ENCODE measurements around the gene KRT15.
"Not testable (repeated sequence)": the region's sequence is repeated elsewhere in the genome, so short reads cannot be mapped to it uniquely, and the experiment has no call there.

KRT15 gene

DNA sequence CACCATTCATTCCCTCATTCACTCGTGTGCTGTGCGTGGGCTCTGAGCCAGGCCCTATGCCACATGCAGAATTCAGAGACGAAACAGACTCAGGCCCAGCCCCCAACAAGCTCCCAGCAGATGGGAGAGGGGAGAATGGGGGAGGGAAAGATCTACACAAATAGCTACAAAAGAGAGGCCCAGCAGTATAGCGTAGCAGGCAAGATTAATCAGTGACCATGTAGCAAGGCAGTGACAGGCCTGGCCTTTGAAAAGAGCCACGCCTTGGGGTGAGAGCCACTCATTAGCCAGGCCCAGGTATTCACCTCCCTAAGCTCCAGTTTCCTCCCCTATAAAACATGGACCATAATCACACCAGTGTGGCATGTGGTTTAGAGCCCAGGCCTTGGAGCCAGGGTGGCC, 25.8 kb upstream of the KRT15 start:
- DNase-seq (ENCODE audit: low spot score), result no peak

DNA sequence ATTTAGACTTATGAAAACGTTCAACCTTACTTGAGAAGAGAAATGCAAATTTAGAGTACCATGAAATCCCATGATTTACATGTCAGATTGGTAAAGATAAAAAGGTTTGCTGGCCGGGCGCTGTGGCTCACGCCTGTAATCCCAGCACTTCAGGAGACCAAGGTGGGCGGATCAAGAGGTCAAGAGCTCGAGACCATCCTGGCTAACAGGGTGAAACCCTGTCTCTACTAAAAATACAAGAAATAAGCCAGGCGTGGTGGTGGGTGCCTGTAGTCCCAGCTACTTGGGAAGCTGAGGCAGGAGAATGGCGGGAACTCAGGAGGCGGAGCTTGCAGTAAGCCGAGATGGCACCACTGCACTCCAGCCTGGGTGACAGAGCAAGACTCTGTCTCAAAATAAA, 24.1 kb upstream of the KRT15 start:
- not testable (repeated sequence) for DNase-seq (ENCODE audit: low spot score)

DNA sequence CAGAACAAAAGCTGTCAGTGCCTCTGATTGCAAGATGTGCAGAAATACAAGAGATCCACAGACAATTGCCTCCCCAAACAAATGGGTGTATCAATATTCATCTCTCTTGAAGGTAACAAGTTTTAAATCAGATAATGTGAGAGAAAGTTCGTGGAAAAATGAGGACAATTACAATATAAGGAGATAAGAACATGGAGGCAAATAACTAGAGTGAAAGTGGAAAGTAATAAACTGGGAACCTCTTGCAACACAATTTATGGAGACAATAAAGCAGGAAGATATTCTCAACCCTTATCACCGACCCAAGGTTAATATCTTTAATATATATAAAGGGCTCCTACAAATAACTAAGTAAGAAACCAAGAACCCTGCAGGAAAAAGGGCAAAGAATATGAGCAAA, 23.7 kb upstream of the KRT15 start:
- no peak for DNase-seq (ENCODE audit: low spot score)

DNA sequence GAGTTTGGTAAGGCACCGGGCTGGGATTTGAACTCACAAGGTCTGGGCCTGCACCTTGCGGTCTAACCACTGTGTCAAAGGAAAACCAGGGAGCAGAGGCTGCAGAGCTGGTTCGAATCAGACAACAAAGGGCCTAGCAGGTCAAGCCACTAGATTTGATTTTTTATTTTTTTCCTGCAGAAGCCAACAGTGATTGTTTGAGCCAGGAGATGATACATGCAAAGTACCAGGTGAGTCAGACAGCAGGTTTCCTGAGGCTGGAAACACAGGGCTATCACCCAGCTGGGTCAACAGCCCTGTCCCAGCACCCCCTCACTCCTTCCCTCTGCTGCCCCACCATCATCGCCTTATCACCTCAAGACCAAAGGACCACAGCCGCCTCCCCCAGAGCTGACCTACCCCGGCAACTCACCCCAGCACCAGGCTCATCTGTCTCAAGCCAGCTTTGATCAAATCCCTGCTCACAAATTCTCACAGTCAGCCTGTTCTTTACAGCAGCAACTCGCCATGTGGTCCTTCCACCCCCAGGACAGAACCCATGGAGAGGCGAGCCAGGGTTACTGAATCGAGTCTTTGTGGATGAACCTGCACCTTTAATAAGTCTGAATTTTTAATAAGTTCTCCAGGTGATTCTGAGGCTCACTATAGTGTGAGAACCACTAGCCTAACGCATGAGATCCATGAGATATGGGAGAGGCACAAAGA, 22.4 kb upstream of the KRT15 start:
- peak; percentile 50 for DNase-seq (ENCODE audit: low spot score)

DNA sequence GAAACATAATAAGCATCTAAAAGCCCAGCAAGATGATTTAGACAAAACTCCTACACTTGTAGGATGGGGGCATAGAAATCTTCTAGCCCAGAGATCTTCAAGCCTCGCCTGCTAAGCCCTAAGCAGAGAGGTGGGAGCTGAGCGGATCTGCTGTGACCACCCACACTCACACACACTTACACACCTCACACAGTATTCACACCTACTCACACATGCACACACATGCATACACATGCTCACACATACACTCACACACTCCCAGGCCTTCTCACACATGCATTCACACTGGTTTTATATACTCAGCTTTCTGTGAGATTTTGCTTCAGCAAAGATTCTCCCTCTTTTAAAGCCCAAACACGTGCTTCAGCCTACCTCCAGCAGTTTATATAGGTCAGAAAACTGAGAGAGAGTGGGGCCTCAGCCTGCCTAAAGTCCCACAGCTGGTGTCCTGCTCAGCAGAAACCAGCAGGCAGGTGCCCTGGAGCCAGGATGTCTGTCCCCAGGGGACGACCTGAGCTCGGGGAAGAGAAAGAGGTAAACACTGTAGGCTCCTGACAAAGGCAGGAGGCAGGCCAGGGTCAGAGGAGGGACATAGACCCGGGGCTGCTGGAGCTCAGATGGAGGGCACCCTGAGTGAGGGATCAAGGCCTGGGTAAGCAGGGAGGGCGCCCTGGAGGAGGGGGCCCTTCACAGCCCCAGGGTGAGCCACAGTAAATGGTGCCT, 21.4 kb upstream of the KRT15 start:
- DNase-seq (ENCODE audit: low spot score), result no peak

DNA sequence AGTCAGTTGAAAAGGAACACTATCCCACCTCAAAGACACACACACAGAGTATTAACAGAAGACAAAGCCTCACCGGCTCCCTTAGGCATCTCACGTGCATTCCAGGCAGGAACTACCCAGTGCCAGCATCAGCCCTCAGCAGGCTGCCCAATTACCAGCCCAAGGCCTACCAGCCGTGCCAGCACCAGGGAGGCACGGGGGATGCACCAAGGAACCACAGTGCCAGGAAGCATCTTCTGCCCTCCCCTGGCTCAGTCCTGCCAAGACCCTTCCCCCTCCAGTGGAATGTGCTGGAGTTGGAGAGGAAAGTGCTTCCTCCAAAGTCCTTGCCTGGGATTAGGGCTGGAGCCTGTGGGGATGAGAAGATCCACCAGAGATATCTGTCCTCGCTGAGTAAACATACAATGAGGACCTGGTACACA, 20.4 kb upstream of the KRT15 start:
- DNase-seq (ENCODE audit: low spot score), result no peak

DNA sequence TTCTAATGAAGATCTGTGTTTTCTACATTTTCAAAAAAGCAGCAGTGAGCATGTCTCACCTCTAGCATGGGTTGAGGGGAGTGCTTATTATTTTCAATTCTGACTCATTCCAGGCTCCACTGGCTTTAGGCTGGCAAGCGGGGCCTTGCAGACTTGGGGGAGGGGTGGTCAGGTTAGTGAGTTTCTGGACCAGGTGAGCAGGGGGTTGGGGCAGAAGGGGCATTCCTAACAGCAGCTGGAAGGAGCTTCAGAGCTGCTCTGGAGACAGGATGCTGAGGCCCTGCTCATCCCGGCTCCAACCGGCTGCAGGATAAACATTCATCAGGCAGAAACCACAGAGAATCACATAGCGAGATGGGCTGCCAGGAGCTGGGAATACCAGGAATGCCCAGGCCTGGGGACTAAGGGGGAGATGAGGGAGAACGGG, 19.9 kb upstream of the KRT15 start:
- no peak for DNase-seq (ENCODE audit: low spot score)

DNA sequence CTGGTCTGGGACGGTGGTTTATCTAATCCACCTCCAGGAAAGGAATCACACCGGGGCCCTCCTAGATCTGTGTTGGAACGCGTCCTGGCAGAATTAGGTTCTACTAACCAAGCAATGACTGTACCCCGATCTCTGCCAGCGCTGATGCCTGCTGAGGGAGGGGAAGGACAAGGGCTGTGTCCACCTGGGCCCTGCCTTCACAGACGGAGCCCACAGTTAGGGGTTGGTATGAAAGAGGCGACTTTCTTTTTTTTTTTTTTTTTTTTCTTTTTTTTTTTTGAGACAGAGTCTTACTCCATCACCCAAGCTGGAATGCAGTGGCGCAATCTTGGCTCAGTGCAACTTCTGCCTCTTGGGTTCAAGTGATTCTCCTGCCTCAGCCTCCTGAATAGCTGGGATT, 19.3 kb upstream of the KRT15 start:
- DNase-seq (ENCODE audit: low spot score), result no peak

DNA sequence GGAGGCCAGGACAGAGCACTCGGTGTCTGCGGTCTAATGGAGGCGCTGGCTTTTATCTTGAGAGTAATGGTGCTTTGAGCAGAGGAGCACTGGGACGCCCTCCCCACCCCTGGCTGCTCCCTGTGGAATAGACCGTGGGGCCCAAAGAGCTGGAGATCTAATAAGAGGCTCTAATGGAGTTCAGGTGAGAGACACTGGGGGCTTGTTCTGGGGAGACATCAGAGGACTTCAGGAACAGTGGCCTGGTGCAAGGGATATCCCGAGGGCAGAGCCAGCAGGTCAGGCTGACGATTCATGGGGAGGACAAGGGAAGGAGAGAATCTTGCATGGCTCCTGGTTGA, 18.9 kb upstream of the KRT15 start:
- no peak for DNase-seq (ENCODE audit: low spot score)

DNA sequence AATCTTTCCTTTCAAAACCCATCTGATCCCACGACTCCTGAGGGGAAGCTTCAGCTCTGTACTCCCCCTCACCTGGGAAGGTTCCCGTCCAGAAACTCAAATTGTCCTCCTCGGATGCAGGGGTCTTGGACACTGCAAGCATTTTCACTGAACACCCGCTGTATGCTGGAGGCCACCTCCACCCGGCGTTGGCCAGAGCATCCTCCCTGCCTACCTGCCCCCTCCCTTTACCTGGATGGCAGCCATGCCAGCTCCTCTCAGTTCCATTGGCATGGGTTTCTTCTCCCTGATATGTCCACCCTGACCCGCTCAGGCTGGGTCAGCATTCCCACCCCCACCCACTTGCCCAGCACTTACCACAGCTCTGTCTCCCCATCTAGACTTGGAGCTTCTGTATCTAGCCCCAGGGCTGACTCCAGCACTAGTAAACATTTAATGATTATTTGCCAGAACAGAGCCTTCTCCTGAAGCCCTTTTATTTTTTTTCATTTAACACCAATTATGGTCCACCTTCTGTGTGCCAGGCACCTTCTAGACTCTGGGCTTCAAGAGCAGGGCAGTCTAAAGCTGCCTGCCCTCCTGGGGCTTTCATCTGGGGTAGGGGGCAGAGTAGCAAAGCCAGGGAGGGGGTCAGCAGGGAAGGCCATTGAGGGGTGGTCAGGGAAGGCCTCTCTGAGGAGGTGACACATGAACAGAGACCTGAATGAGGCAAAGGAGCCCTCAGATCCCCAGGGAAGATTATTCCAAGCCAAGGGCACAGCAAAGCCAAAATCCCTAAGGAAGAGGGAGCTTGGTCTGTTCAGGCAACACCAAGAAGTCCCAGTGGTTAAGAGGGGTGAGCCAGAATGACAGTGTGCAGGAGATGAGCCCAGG, 18.3 kb upstream of the KRT15 start:
- DNase-seq (ENCODE audit: low spot score), result no peak

DNA sequence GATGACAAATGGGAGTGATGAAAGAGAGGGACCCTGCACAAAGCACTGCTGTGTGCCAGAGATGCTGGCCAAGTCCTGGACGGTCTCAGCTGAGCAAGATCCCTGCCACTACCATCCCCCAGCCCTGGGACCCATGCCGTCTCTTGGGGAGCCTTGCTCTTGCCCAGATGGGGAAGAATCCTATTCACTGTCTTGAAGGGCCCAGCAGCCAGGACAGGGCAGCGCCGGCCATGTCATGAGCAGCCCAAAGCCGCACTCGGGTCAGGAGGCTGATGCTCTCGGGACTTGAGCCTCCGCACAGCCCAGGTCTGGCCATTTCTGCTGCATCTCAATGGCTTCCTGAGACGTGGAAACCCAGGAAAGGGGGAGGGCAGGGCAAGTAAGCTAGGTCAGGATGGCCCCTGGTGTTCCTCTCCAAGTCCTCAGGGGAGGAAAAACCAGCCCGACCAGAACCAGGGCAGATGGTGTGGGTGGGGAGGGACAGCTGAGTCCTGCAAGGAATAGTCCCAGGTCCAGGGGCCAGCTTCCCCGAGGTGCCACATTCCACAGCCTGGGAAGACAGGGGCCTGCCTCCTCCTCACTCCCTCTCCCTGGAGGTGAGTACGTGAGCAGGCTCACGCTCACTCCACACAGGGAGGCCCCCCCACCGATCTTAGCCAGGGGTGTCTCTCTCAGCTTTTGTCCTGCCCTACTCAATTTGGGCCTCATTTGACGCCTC, 17.2 kb upstream of the KRT15 start:
- no peak for DNase-seq (ENCODE audit: low spot score)

DNA sequence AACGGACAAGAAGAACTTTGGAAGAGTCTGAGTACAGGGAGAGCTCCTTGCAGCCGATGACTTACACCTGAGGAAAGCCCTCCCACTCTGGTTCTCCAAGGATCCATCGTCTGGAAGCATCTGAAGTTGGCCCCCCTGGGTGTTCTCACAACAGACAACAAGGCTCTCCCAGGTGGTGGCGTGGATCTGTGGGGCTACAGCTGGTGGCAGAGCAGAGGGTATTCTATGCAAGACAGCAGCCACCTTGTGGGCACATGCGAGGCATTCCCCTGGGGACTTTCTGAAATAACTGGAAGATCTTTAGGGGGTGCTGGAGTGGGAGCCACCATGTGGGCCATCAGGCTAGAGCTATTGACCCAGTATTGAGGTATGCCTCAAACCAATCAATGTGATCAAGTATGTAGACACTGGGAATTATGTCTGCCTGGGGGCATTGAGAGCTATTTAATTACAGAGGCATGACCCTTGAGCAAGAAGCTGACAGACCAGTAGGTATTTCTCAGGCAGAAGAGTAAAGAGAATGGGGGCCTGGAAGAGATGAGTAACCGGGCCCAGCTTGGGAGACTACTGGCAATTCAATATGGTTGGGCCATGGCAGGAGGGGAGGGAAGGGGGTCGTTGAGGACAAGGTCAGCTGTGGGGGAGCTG, 16.3 kb upstream of the KRT15 start:
- DNase-seq (ENCODE audit: low spot score), result no peak

DNA sequence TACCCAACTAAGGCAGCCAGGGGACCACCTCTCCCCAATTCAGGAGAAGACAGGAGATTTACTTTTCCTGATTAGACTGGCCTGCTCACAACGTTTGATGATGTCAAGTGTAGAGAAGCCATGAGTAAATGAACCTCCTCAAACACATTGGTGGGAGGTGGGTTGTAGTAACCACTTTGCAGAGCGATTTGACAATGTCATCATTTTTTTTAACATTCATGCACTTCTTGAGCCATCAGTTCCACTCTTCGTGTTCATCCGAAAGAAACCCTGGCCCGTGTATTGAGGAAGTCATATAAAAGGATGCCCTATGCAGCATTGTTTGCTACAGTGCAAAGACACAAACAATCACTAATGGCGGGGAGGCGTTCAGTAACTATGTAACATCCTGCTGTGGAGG, 14.9 kb upstream of the KRT15 start:
- no peak for DNase-seq (ENCODE audit: low spot score)

DNA sequence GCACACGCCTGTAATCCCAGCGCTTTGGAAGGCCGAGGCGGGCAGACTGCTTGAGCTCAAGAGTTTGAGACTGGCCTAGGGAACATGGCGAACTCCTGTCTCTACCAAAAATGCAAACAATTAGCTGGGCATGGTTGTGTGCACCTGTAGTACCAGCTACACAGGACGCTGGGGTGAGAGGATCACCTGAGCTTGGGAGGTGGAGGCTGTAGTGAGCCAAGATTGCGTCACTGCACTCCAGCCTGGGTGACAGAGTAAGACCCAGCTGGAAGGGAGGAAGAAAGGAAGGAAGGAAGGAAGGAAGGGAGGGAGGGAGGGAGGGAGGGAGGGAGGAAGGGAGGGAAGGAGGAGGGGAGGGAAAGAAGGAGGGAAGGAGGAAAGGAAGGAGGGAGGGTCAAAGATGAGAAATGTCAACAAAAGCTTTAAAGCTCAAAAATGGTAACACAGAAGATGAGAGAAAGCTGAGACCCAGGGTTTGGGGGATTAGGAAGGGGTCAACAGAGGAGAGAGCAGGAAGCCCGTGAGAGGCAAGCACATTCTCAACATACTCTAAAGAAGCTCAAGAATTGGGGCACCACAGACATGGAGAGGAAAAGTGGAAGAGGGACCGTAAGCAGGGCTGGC, 14.4 kb upstream of the KRT15 start:
- DNase-seq (ENCODE audit: low spot score), result no peak

DNA sequence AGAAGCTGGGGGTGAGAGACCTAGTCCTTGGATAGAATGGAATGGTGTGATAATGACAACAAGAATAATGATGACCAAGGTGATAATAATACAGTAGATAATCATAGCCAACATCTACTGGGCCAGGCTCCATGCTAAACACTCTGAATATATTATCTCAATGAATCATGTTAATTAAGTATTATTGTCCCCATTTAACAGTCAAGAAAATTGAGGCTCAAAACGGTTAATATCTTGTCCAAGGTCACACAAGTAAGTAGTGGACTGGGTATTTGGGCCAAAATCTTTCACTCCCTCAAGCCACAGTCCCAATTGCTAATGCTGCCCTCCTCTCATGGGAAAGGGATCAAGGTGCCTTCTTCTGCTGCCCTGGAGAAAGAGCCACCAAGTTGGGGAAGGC, 13.3 kb upstream of the KRT15 start:
- no peak for DNase-seq (ENCODE audit: low spot score)

DNA sequence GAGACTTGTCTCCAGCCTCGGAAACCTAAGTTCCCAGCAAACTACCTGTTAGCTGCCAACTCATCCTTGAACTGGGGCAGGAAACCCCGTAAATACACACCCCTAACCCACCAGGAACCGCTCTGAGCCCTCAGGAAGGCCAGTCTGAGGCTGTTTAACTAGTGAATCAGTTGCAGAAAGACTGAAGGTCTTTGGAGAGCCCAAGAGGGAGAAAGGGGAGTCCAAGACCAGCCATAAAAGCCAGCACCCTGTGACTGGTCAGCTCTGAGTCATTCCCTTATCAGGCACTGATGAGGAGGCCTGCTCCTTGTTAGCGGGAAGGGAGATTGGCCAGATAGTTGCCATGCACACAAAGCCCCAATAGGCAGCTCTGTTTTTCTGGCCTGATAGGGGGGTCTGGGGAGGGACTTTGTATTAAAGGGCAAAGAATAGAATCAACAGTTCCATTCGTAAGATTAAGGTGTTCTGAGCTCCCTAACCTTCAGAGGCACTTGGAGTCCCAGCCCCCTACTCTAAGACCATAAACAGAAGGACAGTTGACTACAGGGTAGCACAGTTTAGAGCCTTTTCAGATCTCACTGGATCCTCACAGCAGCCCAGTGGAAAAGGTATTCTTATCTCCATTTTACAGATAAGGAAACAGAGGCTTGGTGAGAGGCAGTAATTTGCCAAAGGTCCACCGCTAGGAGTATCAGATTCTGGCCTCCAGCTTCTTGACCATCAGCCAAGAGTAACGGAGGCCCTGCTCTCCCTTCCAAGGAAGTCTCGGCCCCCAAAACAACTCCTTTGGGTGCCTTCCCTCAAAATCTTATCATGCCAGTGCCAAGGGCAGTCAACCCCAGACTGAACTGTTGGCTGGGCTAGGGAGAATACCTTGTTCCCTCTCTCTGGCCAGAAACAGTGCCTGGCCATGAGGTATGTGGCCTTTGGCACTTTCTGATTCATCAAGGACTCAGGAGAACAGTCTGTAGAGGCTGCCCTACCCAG, 11.7 kb upstream of the KRT15 start:
- peak; percentile 65 for DNase-seq (ENCODE audit: low spot score)

DNA sequence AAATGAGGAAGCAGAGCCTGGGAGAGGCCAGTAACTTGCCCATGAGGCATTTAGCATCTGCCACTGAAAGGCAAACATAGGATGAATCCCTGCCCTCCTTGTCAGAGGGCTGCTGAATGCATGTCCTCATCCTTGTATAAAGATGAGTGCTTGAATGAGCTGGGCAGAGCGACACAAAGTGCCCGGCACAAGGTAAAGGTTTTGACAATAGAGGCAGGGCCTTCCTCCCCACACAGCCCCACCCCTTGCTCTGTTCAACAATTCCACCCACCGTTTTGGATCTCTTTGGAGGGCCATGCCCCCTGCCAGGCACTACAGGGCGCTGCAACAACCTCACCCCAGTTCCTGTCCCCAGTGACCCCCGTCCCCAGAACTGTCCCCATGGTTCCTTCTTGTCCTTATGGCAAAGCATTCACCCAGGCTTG, 10.8 kb upstream of the KRT15 start:
- no peak for DNase-seq (ENCODE audit: low spot score)

DNA sequence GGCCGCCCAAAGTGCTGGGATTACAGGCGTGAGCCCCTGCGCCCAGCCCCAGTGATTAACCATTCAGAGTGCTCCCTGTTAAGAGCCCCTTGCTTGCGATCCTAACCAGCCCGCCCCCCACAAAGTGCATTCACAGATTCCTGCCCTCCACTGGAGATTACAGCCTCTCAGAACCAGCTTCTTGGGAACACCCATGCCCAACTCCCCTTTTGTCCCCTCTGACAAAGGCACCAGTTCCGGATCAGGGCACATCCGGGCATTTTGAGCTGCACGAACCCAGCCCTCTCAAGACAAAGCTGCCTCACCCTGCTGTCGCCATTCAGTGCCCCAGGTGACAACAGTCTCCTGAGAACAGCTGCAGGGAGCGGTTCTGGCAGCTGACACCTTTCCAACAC, 10.3 kb upstream of the KRT15 start:
- no peak for DNase-seq (ENCODE audit: low spot score)

DNA sequence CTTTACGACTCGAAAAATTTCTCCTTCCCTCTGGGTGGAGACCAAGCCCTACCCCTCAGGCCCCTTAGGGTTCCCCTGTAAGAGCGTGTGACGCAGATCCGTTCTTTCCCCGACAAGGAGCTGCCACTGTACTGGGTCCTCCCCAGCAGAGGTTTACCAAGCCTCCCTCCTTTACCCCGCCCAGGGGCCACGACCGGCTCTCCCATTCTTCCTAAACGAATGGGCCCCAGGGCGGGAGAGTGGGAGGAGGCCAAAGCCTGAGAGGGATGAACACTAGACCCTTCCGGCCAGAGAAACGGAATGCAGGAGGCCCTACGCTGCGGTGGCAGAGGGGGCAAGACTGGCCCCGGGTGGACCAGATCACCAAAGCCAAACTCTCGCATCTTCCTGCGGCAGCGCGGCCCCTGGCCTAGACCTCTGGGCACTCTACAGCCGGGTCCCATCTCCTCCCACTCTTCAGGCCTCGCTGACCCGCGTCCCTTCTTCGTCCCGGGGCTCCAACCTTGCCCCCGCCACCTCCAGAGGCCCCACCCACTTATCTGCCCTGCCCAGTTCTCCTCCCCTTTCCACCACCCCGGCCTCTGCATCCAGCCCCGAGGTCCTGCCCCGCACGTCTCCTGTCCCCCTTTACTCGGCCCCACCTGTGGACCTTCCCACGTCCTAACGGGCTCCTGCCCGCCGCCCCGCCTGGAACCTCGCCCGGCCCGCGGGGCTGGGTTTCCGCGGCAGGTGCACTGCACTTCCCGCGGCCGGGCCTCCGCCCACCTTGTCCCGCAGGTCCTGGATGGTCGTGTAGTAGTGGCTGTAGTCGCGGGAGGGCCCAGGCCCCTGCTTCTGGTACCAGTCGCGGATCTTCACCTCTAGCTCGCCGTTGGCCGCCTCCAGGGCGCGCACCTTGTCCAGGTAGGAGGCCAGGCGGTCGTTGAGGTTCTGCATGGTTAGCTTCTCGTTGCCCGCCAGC, 8.7 kb upstream of the KRT15 start:
- DNase-seq (ENCODE audit: low spot score), result no peak

Measured in kidney capillary endothelial cell (primary cell).